Stimulated activated CD4-positive, alpha-beta T cell treated with anti-CD3 and anti-CD28 coated beads, Interleukin-4, amount 100 ng/mL, for 48 hours (primary cell): Measurements from ENCODE around the gene CECR2.

Experiments used
- DNase-seq, 2 donors: peaks; one replicate each; pipeline ENCODE4 v3.0.0-alpha.2; 2020; ENCODE audit warnings: low read depth in 2 of 2

CECR2 gene

GRCh38 chr22:17460895-17461294 is 91.6 kb downstream of the CECR2 start:
- no peak for DNase-seq

- no peak for DNase-seq
These were observed 101.7 kb downstream of the CECR2 start for GRCh38 chr22:17470880-17471500.

- DNase-seq = no peak
These were observed 102.8 kb downstream of the CECR2 start for GRCh38 chr22:17471886-17472535.

GRCh38 chr22:17472932-17473331 is 103.7 kb downstream of the CECR2 start:
- DNase-seq = no peak

GRCh38 chr22:17475318-17476230 is 106.3 kb downstream of the CECR2 start:
- no peak for DNase-seq

- no peak for DNase-seq
These were observed 107.6 kb downstream of the CECR2 start for GRCh38 chr22:17476838-17477237.

- DNase-seq = no peak
These were observed 108.2 kb downstream of the CECR2 start for GRCh38 chr22:17477391-17477833.

GRCh38 chr22:17479135-17479534 is 109.9 kb downstream of the CECR2 start:
- DNase-seq = no peak

GRCh38 chr22:17481424-17481823 is 112.2 kb downstream of the CECR2 start:
- DNase-seq = no peak

GRCh38 chr22:17483688-17484372 is 114.6 kb downstream of the CECR2 start:
- no peak for DNase-seq

- DNase-seq = no peak
These were observed 115.3 kb downstream of the CECR2 start for GRCh38 chr22:17484608-17485007.

GRCh38 chr22:17486313-17486712 is 117.1 kb downstream of the CECR2 start:
- DNase-seq = no peak

- DNase-seq = no peak
These were observed 117.5 kb downstream of the CECR2 start for GRCh38 chr22:17486719-17487118.

- no peak for DNase-seq
These were observed 119.8 kb downstream of the CECR2 start for GRCh38 chr22:17489101-17489500.

GRCh38 chr22:17491090-17491640 is 121.9 kb downstream of the CECR2 start:
- no peak for DNase-seq

- no peak for DNase-seq
These were observed 123.0 kb downstream of the CECR2 start for GRCh38 chr22:17492247-17492646.

GRCh38 chr22:17493419-17493981 is 124.2 kb downstream of the CECR2 start:
- DNase-seq = no peak

- no peak for DNase-seq
These were observed 127.6 kb downstream of the CECR2 start for GRCh38 chr22:17496841-17497240.

- DNase-seq = no peak
These were observed 132.5 kb downstream of the CECR2 start for GRCh38 chr22:17501679-17502285.

GRCh38 chr22:17508110-17508509 is 138.8 kb downstream of the CECR2 start:
- DNase-seq = no peak

- DNase-seq = no peak
These were observed 143.7 kb downstream of the CECR2 start for GRCh38 chr22:17512960-17513359.
